Liver (tissue), 9 donors: ENCODE results near the gene ARHGEF10L. TPM values are rescaled to one million over a fixed set of nuclear protein-coding genes. Genes with fewer than 3 reads are reported as not detected.

Source experiments
- DNase-seq: peaks from one replicate; pipeline ENCODE4 v3.0.0-alpha.2; 2017; ENCODE audit warnings: low spot score
- H3K27ac ChIP-seq, 2 donors: one replicate each; pipeline ENCODE4 v1.7.0; 2013; ENCODE audit warnings: inconsistent platforms in 2 of 2, low read length in 2 of 2, control low read depth in 1 of 2, low read depth in 1 of 2, mild to moderate bottlenecking in 1 of 2
- H3K27me3 ChIP-seq, 4 donors: one replicate each; pipeline versions ENCODE4 v1.6.1 to v1.7.0; 2013; ENCODE audit warnings: low read length in 3 of 4, inconsistent platforms in 1 of 4, mild to moderate bottlenecking in 1 of 4, moderate library complexity in 1 of 4; ENCODE audit not compliant: control insufficient read depth in 4 of 4, insufficient read depth in 4 of 4
- H3K36me3 ChIP-seq, 4 donors: one replicate each; pipeline versions ENCODE4 v1.6.1 to v1.7.0; 2013; ENCODE audit warnings: low read length in 3 of 4, mild to moderate bottlenecking in 3 of 4, low read depth in 1 of 4, moderate library complexity in 1 of 4; ENCODE audit not compliant: control insufficient read depth in 4 of 4, insufficient read depth in 3 of 4
- H3K4me1 ChIP-seq, 4 donors: one replicate each; pipeline versions ENCODE4 v1.6.1 to v1.7.0; 2013; ENCODE audit warnings: low read length in 3 of 4, mild to moderate bottlenecking in 3 of 4, moderate library complexity in 1 of 4; ENCODE audit not compliant: control insufficient read depth in 4 of 4, insufficient read depth in 4 of 4
- H3K4me3 ChIP-seq, 3 donors: one replicate each; pipeline versions ENCODE4 v1.6.1 to v1.7.0; 2013; ENCODE audit warnings: low read length in 3 of 3, control low read depth in 1 of 3, low read depth in 1 of 3, mild to moderate bottlenecking in 1 of 3
- H3K9ac ChIP-seq, 2 donors: one replicate each; pipeline ENCODE4 v1.7.0; 2013; ENCODE audit warnings: low read length in 2 of 2, mild to moderate bottlenecking in 2 of 2, moderate library complexity in 2 of 2, control low read depth in 1 of 2, low read depth in 1 of 2
- H3K9me3 ChIP-seq, 4 donors: one replicate each; pipeline versions ENCODE4 v1.6.1 to v1.7.0; 2013; ENCODE audit warnings: low read length in 3 of 4; ENCODE audit not compliant: control insufficient read depth in 4 of 4
- ATF3 ChIP-seq: IDR thresholded peaks from 2 replicates; pipeline ENCODE4 v1.6.1; 2016; ENCODE audit warnings: antibody characterized with exemption
- CTCF ChIP-seq: fragments of 150-350 bp; IDR thresholded peaks from 2 replicates; pipeline ENCODE4 v1.5.1; 2017; ENCODE audit warnings: improper control_type of control experiment, low read depth, low read length; ENCODE audit not compliant: missing input control
- EGR1 ChIP-seq, 2 donors: IDR thresholded peaks; 2 replicates each; pipeline ENCODE4 v1.6.1; 2016 to 2018; ENCODE audit warnings: antibody characterized with exemption in 2 of 2, low read depth in 2 of 2
- FOXA1 ChIP-seq: IDR thresholded peaks from 2 replicates; pipeline ENCODE4 v1.6.1; 2016; ENCODE audit warnings: antibody characterized with exemption
- FOXA2 ChIP-seq: IDR thresholded peaks from 2 replicates; pipeline ENCODE4 v1.6.1; 2016; ENCODE audit warnings: antibody characterized with exemption
- GABPA ChIP-seq, 2 donors: IDR thresholded peaks in 1 of 2; conservative IDR thresholded peaks in 1 of 2; 2 replicates each; pipeline ENCODE4 v1.6.1; 2016; ENCODE audit warnings: antibody characterized with exemption in 2 of 2, mild to moderate bottlenecking in 1 of 2, moderate library complexity in 1 of 2
- HNF4A ChIP-seq, 2 donors: conservative IDR thresholded peaks; 2 replicates each; pipeline ENCODE4 v1.6.1; 2016; ENCODE audit warnings: antibody characterized with exemption in 2 of 2, mild to moderate bottlenecking in 2 of 2
- HNF4G ChIP-seq: IDR thresholded peaks from 2 replicates; pipeline ENCODE4 v1.6.1; 2016; ENCODE audit warnings: antibody characterized with exemption
- JUND ChIP-seq, 2 donors: IDR thresholded peaks; 2 replicates each; pipeline ENCODE4 v1.6.1; 2016; ENCODE audit warnings: antibody characterized with exemption in 2 of 2
- MAX ChIP-seq: IDR thresholded peaks from 2 replicates; pipeline ENCODE4 v1.6.1; 2016; ENCODE audit warnings: antibody characterized with exemption
- NR2F2 ChIP-seq: IDR thresholded peaks from 2 replicates; pipeline ENCODE4 v1.6.1; 2016; ENCODE audit warnings: antibody characterized with exemption
- RAD21 ChIP-seq, 2 donors: IDR thresholded peaks; 2 replicates each; pipeline ENCODE4 v1.6.1; 2016; ENCODE audit warnings: antibody characterized with exemption in 2 of 2, mild to moderate bottlenecking in 2 of 2
- RXRA ChIP-seq, 2 donors: IDR thresholded peaks; 2 replicates each; pipeline ENCODE4 v1.6.1; 2017 to 2018; ENCODE audit warnings: antibody characterized with exemption in 2 of 2, mild to moderate bottlenecking in 1 of 2
- SP1 ChIP-seq: IDR thresholded peaks from 2 replicates; pipeline ENCODE4 v1.6.1; 2018; ENCODE audit warnings: antibody characterized with exemption, mild to moderate bottlenecking
- TAF1 ChIP-seq: conservative IDR thresholded peaks from 2 replicates; pipeline ENCODE4 v1.6.1; 2016; ENCODE audit warnings: antibody characterized with exemption, mild to moderate bottlenecking
- YY1 ChIP-seq: IDR thresholded peaks from 2 replicates; pipeline ENCODE4 v1.6.1; 2016; ENCODE audit warnings: antibody characterized with exemption, mild to moderate bottlenecking
- ZBTB33 ChIP-seq: IDR thresholded peaks from 2 replicates; pipeline ENCODE4 v1.6.1; 2016; ENCODE audit warnings: antibody characterized with exemption
- WGBS: extraction: QIAGEN DNeasy Blood & Tissue Kit; methylation state at CpG from one replicate; pipeline ENCODE4 v1.1.7; 2013; 5-methylcytosine and 5-hydroxymethylcytosine counted together
- polyA plus RNA-seq, 2 donors: library from polyadenylated mRNA; stranded (reverse) in 1 of 2; unstranded in 1 of 2; fragments of 200-250 nt in 1 of 2; fragments of >200 nt in 1 of 2; fragmentation: Nextera tagmentation in 1 of 2; extraction: Ambion mirVana in 1 of 2; gene quantifications; one replicate each; pipeline versions ENCODE4 v1.2.1 to v1.2.3, GENCODE V29; 2013 to 2015
- total RNA-seq, 2 donors: library from RNA; depleted of rRNA; stranded (reverse); fragments of >200 nt; gene quantifications; one replicate each; pipeline ENCODE4 v1.2.3, GENCODE V29; 2014
- donor health status: healthy.
- donor health status: healthy.
- donor health status: healthy.
- donor health status: healthy.
- donor health status: healthy.

Gene ARHGEF10L
- total and polyA plus RNA-seq, 4 donors: 26.3 to 169 (median 57.5) TPM

- TF ChIP-seq FOXA1 (no peak), YY1 (no peak), ATF3 (no peak)
These were observed 132.2 kb downstream of the ARHGEF10L start (continued) for GRCh38 chr1:17671741-17672140.

GRCh38 chr1:17672226-17672625, 132.7 kb downstream of the ARHGEF10L start:
- H3K36me3 ChIP-seq: peaks cover 22 to 91% (median 46%) of the 10 kb centered on the region in 4 donors

GRCh38 chr1:17673329-17674072, 134.0 kb downstream of the ARHGEF10L start:
- no peak overlapping the region for H3K27ac ChIP-seq
- no peaks in the 10 kb centered on the region for H3K27me3 ChIP-seq
- no peaks in the 10 kb centered on the region for H3K9me3 ChIP-seq
- no peaks in the 10 kb centered on the region for H3K4me1 ChIP-seq
- TF ChIP-seq JUND (IDR thresholded peaks at IDR 0.05): no peak
- TF ChIP-seq FOXA2: no peak
- no peak for TF ChIP-seq MAX
- TF ChIP-seq CTCF: no peak
- no peak for TF ChIP-seq RXRA (IDR thresholded peaks at IDR 0.05)
- TF ChIP-seq EGR1 (IDR thresholded peaks at IDR 0.05; ENCODE audit: low read depth in 2 of 2): no peak
- TF ChIP-seq HNF4G: no peak
- no peak for TF ChIP-seq NR2F2
- no peak for TF ChIP-seq FOXA1
- no peak for TF ChIP-seq HNF4A (conservative IDR thresholded peaks at IDR 0.05)
- TF ChIP-seq ATF3: no peak
- TF ChIP-seq RAD21 (IDR thresholded peaks at IDR 0.05): no peak
- no peak for DNase-seq
- H3K36me3 ChIP-seq: peaks cover 21 to 85% (median 38%) of the 10 kb centered on the region in 4 donors
- no peak overlapping the region for H3K4me3 ChIP-seq
- H3K9ac ChIP-seq: no peak overlapping the region
- WGBS: 80% methylated on average over 13 of the region's 13 CpGs

More at GRCh38 chr1:17672226-17672625, 132.7 kb downstream of the ARHGEF10L start:
- no peak for DNase-seq
- no peaks in the 10 kb centered on the region for H3K27me3 ChIP-seq
- no peak overlapping the region for H3K9ac ChIP-seq
- TF ChIP-seq EGR1 (IDR thresholded peaks at IDR 0.05; ENCODE audit: low read depth in 2 of 2) (no peak), JUND (IDR thresholded peaks at IDR 0.05) (no peak), HNF4G (no peak), SP1 (no peak), NR2F2 (no peak), TAF1 (no peak), ZBTB33 (no peak), HNF4A (conservative IDR thresholded peaks at IDR 0.05) (no peak), RXRA (IDR thresholded peaks at IDR 0.05) (no peak), FOXA1 (no peak), YY1 (no peak), GABPA (IDR thresholded peaks at IDR 0.05 in 1 of 2, conservative IDR thresholded peaks at IDR 0.05 in 1 of 2) (no peak)
- 80% methylated on average over 12 of the region's 12 CpGs for WGBS
- no peak overlapping the region for H3K27ac ChIP-seq
- no peaks in the 10 kb centered on the region for H3K9me3 ChIP-seq
- H3K4me3 ChIP-seq: no peak overlapping the region
- H3K4me1 ChIP-seq: no peaks in the 10 kb centered on the region
